Measurements from ENCODE around the gene ATG4A. TPM values are rescaled to one million over a fixed set of nuclear protein-coding genes. Genes with fewer than 3 reads are reported as not detected.

The ATG4A gene
- total RNA-seq, 1 donor from 2014 or later: 10.0 TPM

- no peak for DNase-seq (ENCODE audit: low read depth)
- no peak for TF ChIP-seq CTCF (IDR thresholded peaks at IDR 0.05; ENCODE audit: insufficient read depth, low read length, poor library complexity, severe bottlenecking)
- Histone ChIP-seq H3K36me3 (ENCODE audit: control insufficient read depth, insufficient read depth, low read length) (no peaks in the 10 kb centered on the region), H3K4me3 (ENCODE audit: low read depth, low read length) (no peak overlapping the region), H3K27me3 (ENCODE audit: control insufficient read depth, insufficient read depth, low read length) (no peaks in the 10 kb centered on the region)
These were observed 32.2 kb downstream of the ATG4A start for GRCh38 chrX:108123591-108124366.

- no peaks in the 10 kb centered on the region for H3K27me3 ChIP-seq (ENCODE audit: control insufficient read depth, insufficient read depth, low read length)
- no peaks in the 10 kb centered on the region for H3K36me3 ChIP-seq (ENCODE audit: control insufficient read depth, insufficient read depth, low read length)
- DNase-seq (ENCODE audit: low read depth): no peak
- H3K4me3 ChIP-seq (ENCODE audit: low read depth, low read length): no peak overlapping the region
- TF ChIP-seq CTCF (IDR thresholded peaks at IDR 0.05; ENCODE audit: insufficient read depth, low read length, poor library complexity, severe bottlenecking): no peak
These were observed 35.1 kb downstream of the ATG4A start for GRCh38 chrX:108126661-108127060.

GRCh38 chrX:108127152-108127551 lies 35.6 kb downstream of the ATG4A start:
- no peak for TF ChIP-seq CTCF (IDR thresholded peaks at IDR 0.05; ENCODE audit: insufficient read depth, low read length, poor library complexity, severe bottlenecking)
- Histone ChIP-seq H3K4me3 (ENCODE audit: low read depth, low read length) (no peak overlapping the region), H3K27me3 (ENCODE audit: control insufficient read depth, insufficient read depth, low read length) (no peaks in the 10 kb centered on the region), H3K36me3 (ENCODE audit: control insufficient read depth, insufficient read depth, low read length) (no peaks in the 10 kb centered on the region)
- no peak for DNase-seq (ENCODE audit: low read depth)

- Histone ChIP-seq H3K36me3 (ENCODE audit: control insufficient read depth, insufficient read depth, low read length) (no peaks in the 10 kb centered on the region), H3K27me3 (ENCODE audit: control insufficient read depth, insufficient read depth, low read length) (no peaks in the 10 kb centered on the region), H3K4me3 (ENCODE audit: low read depth, low read length) (no peak overlapping the region)
- no peak for TF ChIP-seq CTCF (IDR thresholded peaks at IDR 0.05; ENCODE audit: insufficient read depth, low read length, poor library complexity, severe bottlenecking)
- no peak for DNase-seq (ENCODE audit: low read depth)
These were observed 39.3 kb downstream of the ATG4A start for GRCh38 chrX:108130889-108131288.

GRCh38 chrX:108131471-108131870 lies 39.9 kb downstream of the ATG4A start:
- DNase-seq (ENCODE audit: low read depth): no peak
- H3K27me3 ChIP-seq (ENCODE audit: control insufficient read depth, insufficient read depth, low read length): no peaks in the 10 kb centered on the region
- no peaks in the 10 kb centered on the region for H3K36me3 ChIP-seq (ENCODE audit: control insufficient read depth, insufficient read depth, low read length)
- no peak overlapping the region for H3K4me3 ChIP-seq (ENCODE audit: low read depth, low read length)
- TF ChIP-seq CTCF (IDR thresholded peaks at IDR 0.05; ENCODE audit: insufficient read depth, low read length, poor library complexity, severe bottlenecking): no peak

GRCh38 chrX:108132034-108132433 lies 40.5 kb downstream of the ATG4A start:
- TF ChIP-seq CTCF (IDR thresholded peaks at IDR 0.05; ENCODE audit: insufficient read depth, low read length, poor library complexity, severe bottlenecking): no peak
- no peaks in the 10 kb centered on the region for H3K36me3 ChIP-seq (ENCODE audit: control insufficient read depth, insufficient read depth, low read length)
- no peak for DNase-seq (ENCODE audit: low read depth)

More at GRCh38 chrX:108132034-108132433, 40.5 kb downstream of the ATG4A start:
- H3K27me3 ChIP-seq (ENCODE audit: control insufficient read depth, insufficient read depth, low read length): no peaks in the 10 kb centered on the region
- no peak overlapping the region for H3K4me3 ChIP-seq (ENCODE audit: low read depth, low read length)
